Measurements from ENCODE around the gene HS3ST4.
"Not testable (repeated sequence)": the region's sequence is repeated elsewhere in the genome, so short reads cannot be mapped to it uniquely, and the experiment has no call there.

The HS3ST4 gene

GRCh38 chr16:26098206-26098605 is 406.4 kb downstream of the HS3ST4 start:
- not testable (repeated sequence) for DNase-seq (ENCODE audit: low read depth in 2 of 2)

GRCh38 chr16:26102369-26102768 is 410.6 kb downstream of the HS3ST4 start:
- DNase-seq (ENCODE audit: low read depth in 2 of 2) = no peak

- DNase-seq (ENCODE audit: low read depth in 2 of 2) = no peak
Measured at GRCh38 chr16:26108836-26109505, 417.2 kb downstream of the HS3ST4 start.

- no peak for DNase-seq (ENCODE audit: low read depth in 2 of 2)
Measured at GRCh38 chr16:26111900-26112299, 420.1 kb downstream of the HS3ST4 start.

GRCh38 chr16:26118575-26118974 is 426.8 kb downstream of the HS3ST4 start:
- DNase-seq (ENCODE audit: low read depth in 2 of 2) = no peak

GRCh38 chr16:26120729-26121128 is 429.0 kb downstream of the HS3ST4 start:
- DNase-seq (ENCODE audit: low read depth in 2 of 2) = no peak

- DNase-seq (ENCODE audit: low read depth in 2 of 2) = no peak
Measured at GRCh38 chr16:26128296-26128695, 436.5 kb downstream of the HS3ST4 start.

GRCh38 chr16:26129997-26130396 is 438.2 kb downstream of the HS3ST4 start:
- DNase-seq (ENCODE audit: low read depth in 2 of 2) = no peak

GRCh38 chr16:26133416-26134093 is 441.8 kb downstream of the HS3ST4 start:
- DNase-seq (ENCODE audit: low read depth in 2 of 2) = no peak

GRCh38 chr16:26134588-26134987 is 442.8 kb downstream of the HS3ST4 start:
- DNase-seq (ENCODE audit: low read depth in 2 of 2) = no peak

GRCh38 chr16:26137956-26138355 is 446.2 kb downstream of the HS3ST4 start:
- no peak for DNase-seq (ENCODE audit: low read depth in 2 of 2)

- DNase-seq (ENCODE audit: low read depth in 2 of 2) = no peak
Measured at GRCh38 chr16:26139091-26139490, 447.3 kb downstream of the HS3ST4 start.

- DNase-seq (ENCODE audit: low read depth in 2 of 2) = no peak
Measured at GRCh38 chr16:26139884-26140283, 448.1 kb downstream of the HS3ST4 start.

- DNase-seq (ENCODE audit: low read depth in 2 of 2) = no peak
Measured at GRCh38 chr16:26149364-26150190, 457.8 kb downstream of the HS3ST4 start.

GRCh38 chr16:26155221-26155620 is 463.5 kb downstream of the HS3ST4 start:
- DNase-seq (ENCODE audit: low read depth in 2 of 2) = no peak

GRCh38 chr16:26157319-26157718 is 465.6 kb downstream of the HS3ST4 start:
- DNase-seq (ENCODE audit: low read depth in 2 of 2) = no peak

GRCh38 chr16:26158142-26158759 is 466.5 kb downstream of the HS3ST4 start:
- DNase-seq (ENCODE audit: low read depth in 2 of 2) = no peak

GRCh38 chr16:26161461-26162180 is 469.9 kb downstream of the HS3ST4 start:
- no peak for DNase-seq (ENCODE audit: low read depth in 2 of 2)

GRCh38 chr16:26169473-26169872 is 477.7 kb downstream of the HS3ST4 start:
- no peak for DNase-seq (ENCODE audit: low read depth in 2 of 2)

GRCh38 chr16:26175944-26176343 is 484.2 kb downstream of the HS3ST4 start:
- no peak for DNase-seq (ENCODE audit: low read depth in 2 of 2)

GRCh38 chr16:26177438-26177837 is 485.7 kb downstream of the HS3ST4 start:
- DNase-seq (ENCODE audit: low read depth in 2 of 2) = no peak

- no peak for DNase-seq (ENCODE audit: low read depth in 2 of 2)
Measured at GRCh38 chr16:26178298-26178697, 486.5 kb downstream of the HS3ST4 start.

Measured in stimulated activated CD8-positive, alpha-beta memory T cell treated with anti-CD3 and anti-CD28 coated beads, Interleukin-7, amount 100 ng/mL, for 1 hour (primary cell).